GM12872 (cell line): ENCODE results near the gene ANKRD53.

Source experiments
- TF ChIP-seq, protein P1 (sequence below): IDR thresholded peaks from 3 replicates; pipeline ENCODE4 v1.5.1; 2011; ENCODE audit warnings: low read depth, mild to moderate bottlenecking, low read length, moderate library complexity; ENCODE audit not compliant: insufficient read depth

The ANKRD53 gene

DNA sequence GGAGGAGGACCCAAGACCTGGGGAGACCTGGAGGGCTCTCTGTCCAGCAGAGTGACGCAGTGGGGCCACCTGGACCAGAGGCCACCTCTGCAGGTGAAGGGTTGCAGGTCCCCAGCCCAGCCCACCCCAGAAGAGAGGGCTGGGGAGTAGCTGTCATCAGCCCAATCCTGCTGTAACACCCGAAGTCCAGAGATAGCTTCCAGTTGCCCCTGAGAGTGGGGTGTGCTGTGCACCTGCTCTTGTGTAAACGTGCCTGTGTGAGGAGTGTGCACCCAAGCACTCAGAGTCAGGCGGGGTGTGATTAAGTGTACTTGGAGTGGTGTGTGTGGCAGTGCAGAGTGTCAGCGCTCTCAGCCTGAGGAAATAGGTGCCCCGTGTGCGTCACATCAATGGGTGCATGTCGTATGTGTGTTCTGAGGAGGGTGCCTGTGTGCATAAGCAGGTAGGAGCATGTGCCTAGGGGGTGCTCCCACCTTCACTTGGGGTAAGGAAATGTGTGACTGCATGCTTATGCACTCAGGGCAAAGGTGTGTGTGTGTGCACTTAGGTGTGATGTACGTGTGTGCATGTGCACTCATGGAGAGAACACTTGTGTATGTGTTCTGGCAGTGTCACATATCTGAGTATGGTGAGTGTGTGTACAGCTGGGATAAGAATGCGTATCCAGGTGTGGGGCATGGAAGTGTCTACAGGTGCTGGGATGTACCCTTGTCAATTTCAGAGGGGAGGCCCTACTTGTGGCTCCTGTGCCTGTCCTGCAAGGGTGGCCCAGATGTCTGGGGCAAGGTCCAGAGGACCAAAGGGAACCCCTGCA, 42.1 kb upstream of the ANKRD53 start:
- TF ChIP-seq, protein P1, sequence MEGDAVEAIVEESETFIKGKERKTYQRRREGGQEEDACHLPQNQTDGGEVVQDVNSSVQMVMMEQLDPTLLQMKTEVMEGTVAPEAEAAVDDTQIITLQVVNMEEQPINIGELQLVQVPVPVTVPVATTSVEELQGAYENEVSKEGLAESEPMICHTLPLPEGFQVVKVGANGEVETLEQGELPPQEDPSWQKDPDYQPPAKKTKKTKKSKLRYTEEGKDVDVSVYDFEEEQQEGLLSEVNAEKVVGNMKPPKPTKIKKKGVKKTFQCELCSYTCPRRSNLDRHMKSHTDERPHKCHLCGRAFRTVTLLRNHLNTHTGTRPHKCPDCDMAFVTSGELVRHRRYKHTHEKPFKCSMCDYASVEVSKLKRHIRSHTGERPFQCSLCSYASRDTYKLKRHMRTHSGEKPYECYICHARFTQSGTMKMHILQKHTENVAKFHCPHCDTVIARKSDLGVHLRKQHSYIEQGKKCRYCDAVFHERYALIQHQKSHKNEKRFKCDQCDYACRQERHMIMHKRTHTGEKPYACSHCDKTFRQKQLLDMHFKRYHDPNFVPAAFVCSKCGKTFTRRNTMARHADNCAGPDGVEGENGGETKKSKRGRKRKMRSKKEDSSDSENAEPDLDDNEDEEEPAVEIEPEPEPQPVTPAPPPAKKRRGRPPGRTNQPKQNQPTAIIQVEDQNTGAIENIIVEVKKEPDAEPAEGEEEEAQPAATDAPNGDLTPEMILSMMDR = no peak

DNA sequence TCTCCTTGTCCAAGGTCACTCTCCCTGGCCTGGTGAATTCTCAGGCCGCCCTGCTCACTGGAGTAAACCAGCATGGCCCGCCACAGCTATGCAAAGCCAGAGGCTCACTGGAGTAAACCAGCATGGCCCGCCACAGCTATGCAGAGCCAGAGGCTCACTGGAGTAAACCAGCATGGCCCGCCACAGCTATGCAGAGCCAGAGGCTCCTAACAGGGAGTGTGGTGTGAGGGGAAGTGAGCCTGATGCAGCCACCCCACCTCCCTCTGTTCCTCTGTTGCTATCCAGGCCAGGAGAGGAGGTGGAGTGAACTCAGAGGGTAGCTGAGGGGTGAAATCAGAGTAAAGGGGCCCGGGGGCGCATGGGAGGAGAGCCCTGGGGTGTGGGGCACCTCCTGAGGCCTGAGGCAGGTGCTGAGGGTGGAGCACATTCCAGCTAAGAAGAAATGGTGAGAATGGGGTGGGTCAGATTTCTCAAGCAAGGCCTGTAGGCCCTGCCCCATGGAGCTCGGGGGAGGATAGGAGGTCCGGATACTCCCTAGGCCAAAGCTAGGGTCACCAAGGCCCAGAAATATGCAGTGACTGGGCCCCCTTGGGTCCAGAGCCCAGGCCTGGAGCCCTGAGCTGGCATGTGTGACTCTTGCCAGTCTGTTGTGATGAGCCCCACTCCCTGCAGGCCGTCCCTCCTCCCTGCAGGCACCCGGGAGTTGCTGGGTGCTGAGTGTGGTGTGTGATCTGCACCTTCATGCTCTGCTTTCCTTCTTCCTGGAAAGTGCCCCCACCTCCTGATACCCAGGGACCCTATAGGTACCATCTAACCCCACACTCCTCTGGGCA, 41.2 kb upstream of the ANKRD53 start:
- TF ChIP-seq, protein P1 = no peak

DNA sequence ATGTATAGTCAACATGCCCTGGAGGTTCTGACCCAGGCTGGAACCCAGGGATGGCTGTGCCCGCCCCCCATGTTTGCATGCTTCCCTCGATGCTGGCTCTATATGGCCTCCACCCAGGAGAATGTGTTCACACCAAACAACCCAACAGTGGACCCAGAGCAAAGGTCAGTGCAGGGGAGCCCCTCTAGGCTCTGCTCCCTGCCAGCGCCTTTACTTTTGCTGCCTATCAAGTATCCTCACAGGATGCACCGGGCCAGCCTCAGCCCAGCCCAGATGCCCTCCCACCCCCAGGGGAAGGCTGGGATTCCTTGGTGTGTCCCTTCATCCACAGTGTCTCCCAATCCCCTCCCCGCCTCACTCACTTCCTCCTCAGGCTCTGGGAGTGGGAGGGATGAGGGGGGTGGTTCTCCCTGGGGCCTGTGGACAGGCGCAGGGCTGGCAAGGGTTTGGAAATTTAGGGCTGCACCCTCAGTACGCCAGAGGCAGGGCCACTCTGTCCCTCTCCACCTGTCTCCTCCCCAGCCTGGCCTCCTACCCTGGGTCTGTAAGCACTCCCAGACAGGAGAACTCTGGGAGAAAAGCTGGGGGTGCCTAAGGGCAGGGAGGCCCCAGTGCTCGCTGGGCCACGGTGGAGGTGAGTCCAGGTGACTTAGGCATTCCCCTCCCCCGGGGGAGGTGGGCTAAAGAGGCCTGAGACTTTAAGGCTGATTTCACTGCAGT, 40.4 kb upstream of the ANKRD53 start:
- TF ChIP-seq, protein P1 = no peak

DNA sequence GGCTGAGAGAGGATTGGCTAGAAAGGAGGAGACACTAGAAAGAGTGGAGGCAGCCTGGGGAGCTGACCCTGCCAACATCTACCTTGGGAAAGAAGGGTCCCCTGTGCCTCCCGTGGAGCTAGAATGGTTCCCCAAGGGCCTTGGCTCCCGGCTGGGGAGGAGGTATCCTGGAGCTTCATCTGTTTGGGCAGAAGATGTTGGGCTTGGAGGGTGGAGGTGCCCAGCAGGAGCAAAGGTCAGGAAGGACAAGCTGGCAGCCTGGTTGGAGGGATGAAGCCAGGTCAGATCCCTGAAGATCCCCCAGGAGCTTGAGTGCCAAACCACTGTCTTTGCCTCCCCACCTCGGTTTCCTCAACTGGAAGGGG, 39.9 kb upstream of the ANKRD53 start:
- TF ChIP-seq, protein P1 = no peak

DNA sequence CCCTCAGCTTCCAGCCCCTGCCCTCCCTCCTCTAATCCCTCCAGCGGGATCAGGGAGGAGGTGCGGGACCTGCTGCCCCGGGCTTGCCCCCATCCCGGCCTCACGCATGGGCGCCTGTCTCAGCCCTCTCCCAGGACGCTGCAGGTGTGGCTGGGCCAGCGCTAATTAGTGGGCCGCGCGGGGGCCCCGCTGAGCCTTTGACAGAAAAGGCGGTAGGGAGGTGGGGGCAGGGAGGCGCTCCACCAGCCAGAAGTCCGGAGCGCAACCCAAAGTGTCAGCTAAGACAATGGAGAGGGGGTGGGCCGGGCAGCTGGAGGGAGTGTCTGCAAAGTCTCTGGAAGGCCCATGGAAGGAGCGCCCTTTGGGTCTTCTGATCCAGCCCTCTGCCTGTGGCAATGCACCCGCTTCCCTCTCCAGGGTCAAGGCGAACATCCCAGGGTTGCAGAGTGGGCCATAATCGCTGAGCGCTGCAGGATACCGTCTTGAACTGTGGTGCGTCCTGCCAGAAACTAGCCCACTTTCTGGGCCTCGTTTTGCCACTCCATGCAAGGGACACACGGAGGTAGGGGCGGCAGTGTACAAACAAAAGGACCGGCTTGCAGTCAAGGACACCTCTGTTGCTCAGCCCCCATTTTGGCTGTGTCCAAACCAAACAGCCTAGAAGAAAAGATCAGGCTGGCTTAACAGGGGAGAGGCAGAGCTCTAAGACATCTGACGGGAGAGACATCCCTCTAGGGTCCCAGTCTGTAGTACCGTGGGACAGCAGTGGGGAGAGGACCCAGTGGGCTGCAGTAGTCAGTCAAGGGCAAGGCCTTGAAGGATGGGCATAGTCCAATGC, 39.2 kb upstream of the ANKRD53 start:
- TF ChIP-seq, protein P1 = no peak

DNA sequence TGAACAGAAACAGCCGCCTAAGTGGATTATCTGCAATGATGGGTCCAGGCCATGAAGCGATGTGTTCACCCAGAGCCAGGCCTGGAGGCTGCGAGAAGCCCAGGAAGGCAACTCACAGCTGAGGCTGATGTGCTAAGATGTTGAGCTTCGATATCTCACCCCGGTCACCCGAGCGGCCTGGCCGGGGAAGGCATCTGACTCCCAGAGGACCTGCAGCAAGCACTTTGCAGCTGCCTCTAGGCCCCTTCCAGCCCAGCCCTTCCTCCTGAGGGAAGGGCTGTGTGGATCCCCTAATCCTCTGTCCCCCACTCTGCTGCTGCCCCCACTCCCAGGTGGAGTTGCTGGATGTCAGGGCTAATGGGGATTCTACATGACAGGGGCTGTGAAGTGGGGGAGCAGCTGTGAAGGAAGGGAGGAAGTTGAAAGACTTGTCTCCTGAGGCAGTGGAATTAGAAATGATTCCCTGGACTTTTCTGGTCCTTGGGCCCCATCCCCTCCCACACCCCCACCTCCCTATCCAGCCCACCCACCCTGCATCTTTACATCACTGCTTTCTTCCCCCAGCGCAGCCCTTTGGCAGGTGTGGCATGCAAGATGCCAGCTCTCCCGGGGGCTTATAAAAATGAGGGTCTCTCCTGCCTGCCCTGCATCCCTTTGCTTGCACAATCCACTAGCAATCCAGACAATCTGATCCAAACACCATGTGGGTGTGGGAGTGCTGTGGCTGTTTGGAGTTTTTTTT, 38.4 kb upstream of the ANKRD53 start:
- TF ChIP-seq, protein P1 = no peak
